Sigmoid colon (tissue), 7 donors: ENCODE measurements around the gene CUL9. TPM values are rescaled to one million over a fixed set of nuclear protein-coding genes. Genes with fewer than 3 reads are reported as not detected.

Experiments used
- DNase-seq: peaks from one replicate; pipeline ENCODE4 v3.0.0-alpha.2; 2019
- H3K27ac ChIP-seq, 4 donors: fragments of 200-600 bp; sonication (generic); one replicate each; pipeline ENCODE4 v1.5.1; 2016 to 2019; ENCODE audit warnings: mild to moderate bottlenecking in 1 of 4
- H3K27me3 ChIP-seq, 3 donors: fragments of 200-600 bp; sonication (generic); one replicate each; pipeline ENCODE4 v1.5.1; 2019; ENCODE audit warnings: mild to moderate bottlenecking in 1 of 3
- H3K36me3 ChIP-seq, 4 donors: fragments of 200-600 bp; sonication (generic); one replicate each; pipeline ENCODE4 v1.5.1; 2016 to 2019
- H3K4me1 ChIP-seq, 4 donors: fragments of 200-600 bp; sonication (generic); one replicate each; pipeline ENCODE4 v1.5.1; 2017 to 2019
- H3K4me3 ChIP-seq, 4 donors: fragments of 200-600 bp; sonication (generic); one replicate each; pipeline ENCODE4 v1.5.1; 2017 to 2019; ENCODE audit warnings: mild to moderate bottlenecking in 2 of 4, moderate library complexity in 1 of 4
- H3K9me3 ChIP-seq, 4 donors: fragments of 200-600 bp in 3 of 4; sonication (generic) in 3 of 4; one replicate each; pipeline versions ENCODE4 v1.5.1 to v1.6.1; 2013 to 2019
- CTCF ChIP-seq, 4 experiments: fragments of 450-650 bp in 3 of 4; fragments of 200-600 bp in 1 of 4; IDR thresholded peaks; one replicate each; pipeline ENCODE4 v1.5.1; 2016 to 2019; ENCODE audit warnings: antibody characterized with exemption in 4 of 4, mild to moderate bottlenecking in 3 of 4, moderate library complexity in 2 of 4
- EP300 ChIP-seq, 4 donors: sonication (generic); formaldehyde crosslinking; IDR thresholded peaks; one replicate each; pipeline ENCODE4 v1.6.1; 2017; ENCODE audit warnings: antibody characterized with exemption in 4 of 4
- POLR2A ChIP-seq, 2 donors: fragments of 450-650 bp; IDR thresholded peaks; one replicate each; pipeline ENCODE4 v1.6.1; 2016; ENCODE audit warnings: antibody characterized with exemption in 2 of 2, mild to moderate bottlenecking in 2 of 2, moderate library complexity in 2 of 2
- POLR2AphosphoS5 ChIP-seq, 4 donors: sonication (generic); formaldehyde crosslinking; IDR thresholded peaks; one replicate each; pipeline ENCODE4 v1.6.1; 2017; ENCODE audit warnings: antibody characterized with exemption in 4 of 4
- WGBS, 2 donors: extraction: QIAGEN DNeasy Blood & Tissue Kit; methylation state at CpG; one replicate each; pipeline ENCODE4 v1.1.7; 2013; 5-methylcytosine and 5-hydroxymethylcytosine counted together
- intact Hi-C: fragments of 100-400 bp; cut with DNase I; formaldehyde crosslinking; loops from one replicate; pipeline ENCODE4 v1.15.1; 2023
- polyA plus RNA-seq, 3 donors: library from polyadenylated mRNA; stranded (reverse); fragments of 200-250 nt; gene quantifications; one replicate each; pipeline ENCODE4 v1.2.3, GENCODE V29; 2013
- total RNA-seq, 4 donors: library from RNA; depleted of rRNA; stranded (reverse); fragments of >200 nt; gene quantifications; one replicate each; pipeline ENCODE4 v1.1.0, GENCODE V29; 2016
- donor health status: healthy with polysubstance abuse.
- donor health status: Bipolar disorder and iron deficiency.
- donor health status: healthy.

CUL9 gene
- total and polyA plus RNA-seq, 7 donors, result 5.1 to 49.6 (median 28.2) TPM

- peak overlapping the region; percentile 99 to 100 (median 100) for H3K27ac ChIP-seq
- WGBS, 2 donors, result 3% methylated on average over 46 of the region's 46 CpGs
- H3K9me3 ChIP-seq, result no peaks in the 10 kb centered on the region
- H3K27me3 ChIP-seq, result no peaks in the 10 kb centered on the region
- H3K4me3 ChIP-seq, result peak overlapping the region; percentile 88 to 98 (median 95)
- intact Hi-C loops, result loop anchor here (5.0 to 10.0 kb wide), 6 partner anchors 115 to 1125 kb away; partner anchors contain the start of genes BICRAL, KLC4, LRRC73 and MRPL14
- H3K36me3 ChIP-seq, result peaks cover 14 to 26% (median 18%) of the 10 kb centered on the region in 4 donors
- peaks cover 0 to 48% (median 43%) of the 10 kb centered on the region in 4 donors for H3K4me1 ChIP-seq
- DNase-seq, result peak; percentile 79
- no peak for TF ChIP-seq EP300 (IDR thresholded peaks at IDR 0.05)
- TF ChIP-seq POLR2A (IDR thresholded peaks at IDR 0.05), result peak in 1 of 2 donors; percentile 18
- TF ChIP-seq CTCF (IDR thresholded peaks at IDR 0.05), result no peak
- TF ChIP-seq POLR2AphosphoS5 (IDR thresholded peaks at IDR 0.05), result peak in 2 of 4 donors; percentile 24 to 60
Observed at GRCh38 chr6:43172104-43173007, 9.6 kb upstream of the CUL9 start.

- Histone ChIP-seq H3K9me3 (no peaks in the 10 kb centered on the region), H3K27ac (peak overlapping the region; percentile 99 to 100 (median 100)), H3K4me1 (peaks cover 0 to 52% (median 49%) of the 10 kb centered on the region in 4 donors), H3K27me3 (no peaks in the 10 kb centered on the region), H3K4me3 (peak overlapping the region; percentile 88 to 98 (median 95)), H3K36me3 (peaks cover 20 to 39% (median 26%) of the 10 kb centered on the region in 4 donors)
- WGBS, 2 donors, result 51 to 67% methylated on average over 11 of the region's 11 CpGs
- peak in 2 of 4 donors; percentile 10 to 14 for TF ChIP-seq POLR2AphosphoS5 (IDR thresholded peaks at IDR 0.05)
- no peak for TF ChIP-seq POLR2A (IDR thresholded peaks at IDR 0.05)
- TF ChIP-seq CTCF (IDR thresholded peaks at IDR 0.05), result no peak
- DNase-seq, result peak; percentile 70
- intact Hi-C loops, result loop anchor here (5.0 to 10.0 kb wide), 6 partner anchors 116 to 1126 kb away; partner anchors contain the start of genes BICRAL, KLC4, LRRC73 and MRPL14
Observed at GRCh38 chr6:43173591-43174262, 8.3 kb upstream of the CUL9 start.

DNA sequence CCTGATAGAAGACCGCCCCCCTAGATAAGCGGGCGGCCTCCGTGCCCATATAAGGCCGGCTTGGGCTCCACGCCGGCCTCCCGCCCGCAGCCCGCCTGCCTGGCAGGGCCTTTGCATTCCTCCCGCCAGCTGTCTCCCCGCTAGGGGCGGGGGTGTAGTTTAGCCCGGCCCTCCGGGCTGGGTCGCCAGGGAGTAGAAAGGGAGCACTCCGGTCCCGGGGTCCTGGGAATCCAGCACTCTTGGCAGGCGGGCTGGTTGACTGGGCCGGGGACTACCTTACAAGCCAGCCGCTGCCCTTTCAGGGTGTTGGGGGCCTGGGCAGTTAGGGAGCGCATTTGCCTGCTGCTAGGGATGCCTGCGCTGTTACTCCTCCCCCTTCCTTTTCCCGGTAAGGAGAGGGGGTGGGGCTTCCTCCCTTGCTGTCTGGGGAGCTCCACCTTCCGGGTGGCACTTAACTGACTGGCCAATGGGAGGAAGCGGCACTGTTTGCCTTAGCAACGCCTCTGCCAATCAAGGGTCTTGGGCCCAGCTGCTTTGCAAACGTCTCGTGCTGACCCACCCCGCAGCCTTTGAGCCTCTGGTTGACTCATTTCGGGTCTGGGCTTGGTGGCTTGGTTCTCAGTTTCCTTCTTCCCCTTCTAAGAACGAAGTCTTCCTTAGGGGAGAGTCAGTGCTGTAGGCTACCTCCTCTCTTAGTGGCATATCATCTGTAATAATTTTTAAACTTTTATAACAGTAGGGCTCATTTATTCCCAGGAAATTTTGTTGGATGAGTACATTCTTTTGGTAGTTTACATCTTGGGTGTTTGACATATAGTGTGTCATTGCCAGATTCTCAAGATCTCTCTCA lies 7.5 kb upstream of the CUL9 start:
- peaks cover 0 to 52% (median 49%) of the 10 kb centered on the region in 4 donors for H3K4me1 ChIP-seq
- peak; percentile 99 for DNase-seq
- no peaks in the 10 kb centered on the region for H3K9me3 ChIP-seq
- H3K27ac ChIP-seq, result peak overlapping the region; percentile 99 to 100 (median 100)
- H3K4me3 ChIP-seq, result peak overlapping the region; percentile 88 to 98 (median 95)
- H3K27me3 ChIP-seq, result no peaks in the 10 kb centered on the region
- 1 to 4% methylated on average over 32 of the region's 32 CpGs for WGBS, 2 donors
- TF ChIP-seq POLR2A (IDR thresholded peaks at IDR 0.05) (peak in 1 of 2 donors; percentile 63), EP300 (IDR thresholded peaks at IDR 0.05) (peak in 2 of 4 donors; percentile 24 to 33), CTCF (IDR thresholded peaks at IDR 0.05) (no peak), POLR2AphosphoS5 (IDR thresholded peaks at IDR 0.05) (peak; percentile 74 to 90 (median 78))
- intact Hi-C loops, result loop anchor here (5.0 to 10.0 kb wide), 6 partner anchors 117 to 1127 kb away; partner anchors contain the start of genes BICRAL, KLC4, LRRC73 and MRPL14
- H3K36me3 ChIP-seq, result peaks cover 28 to 47% (median 34%) of the 10 kb centered on the region in 4 donors
